Measurements from ENCODE around the gene RRAD. TPM values are rescaled to one million over a fixed set of nuclear protein-coding genes. Genes with fewer than 3 reads are reported as not detected.

Gene RRAD
- total RNA-seq, 1 donor from 2014 or later = 135 TPM

DNA sequence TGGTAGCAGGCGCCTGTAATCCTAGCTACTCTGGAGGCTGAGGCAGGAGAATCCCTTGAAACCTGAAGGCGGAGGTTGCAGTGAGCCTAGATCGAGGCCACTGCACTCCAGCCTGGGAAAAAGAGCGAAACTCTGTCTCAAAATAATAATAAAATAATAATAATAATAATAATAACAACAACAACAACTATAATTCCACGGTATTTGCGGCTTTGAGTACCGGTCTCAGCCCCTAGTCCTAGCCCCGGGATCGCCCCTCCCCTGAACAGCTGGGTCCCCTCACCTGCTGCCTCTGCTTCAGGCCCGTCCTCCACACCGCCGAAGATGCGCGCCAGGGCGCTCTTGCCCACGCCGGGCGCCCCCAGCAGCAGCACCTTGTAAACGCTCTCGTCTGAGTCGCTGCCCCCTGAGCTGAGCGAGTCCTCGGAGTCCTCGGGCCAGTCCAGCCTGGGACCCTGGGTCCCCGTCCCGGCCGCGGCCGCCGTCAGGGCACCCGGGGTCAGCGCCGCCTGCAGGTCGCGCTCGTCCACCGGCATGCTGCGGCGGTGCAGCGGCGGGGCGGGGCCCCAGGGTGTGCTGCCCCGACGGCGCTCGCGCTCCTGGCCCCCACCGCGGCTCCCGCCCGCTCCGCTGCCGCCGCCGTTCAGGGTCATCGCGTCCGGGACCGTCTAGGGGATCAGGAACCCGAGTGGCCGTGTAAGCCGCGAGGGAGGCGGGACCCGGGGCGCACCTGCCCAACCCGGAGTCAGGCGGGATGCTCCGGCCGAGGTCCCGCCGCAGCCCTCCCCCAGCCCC lies 611 bp downstream of the RRAD start:
- H3K4me3 ChIP-seq = peak overlapping the region; percentile 80
- intact Hi-C loops (cut with micrococcal nuclease) = no loop called here
- peaks cover 22% of the 10 kb centered on the region for H3K36me3 ChIP-seq
- peaks cover 97% of the 10 kb centered on the region for H3K4me1 ChIP-seq
- DNase-seq = peak; percentile 56
- H3K9me3 ChIP-seq (replicated peaks) = no peaks in the 10 kb centered on the region
- TF ChIP-seq, protein P1, sequence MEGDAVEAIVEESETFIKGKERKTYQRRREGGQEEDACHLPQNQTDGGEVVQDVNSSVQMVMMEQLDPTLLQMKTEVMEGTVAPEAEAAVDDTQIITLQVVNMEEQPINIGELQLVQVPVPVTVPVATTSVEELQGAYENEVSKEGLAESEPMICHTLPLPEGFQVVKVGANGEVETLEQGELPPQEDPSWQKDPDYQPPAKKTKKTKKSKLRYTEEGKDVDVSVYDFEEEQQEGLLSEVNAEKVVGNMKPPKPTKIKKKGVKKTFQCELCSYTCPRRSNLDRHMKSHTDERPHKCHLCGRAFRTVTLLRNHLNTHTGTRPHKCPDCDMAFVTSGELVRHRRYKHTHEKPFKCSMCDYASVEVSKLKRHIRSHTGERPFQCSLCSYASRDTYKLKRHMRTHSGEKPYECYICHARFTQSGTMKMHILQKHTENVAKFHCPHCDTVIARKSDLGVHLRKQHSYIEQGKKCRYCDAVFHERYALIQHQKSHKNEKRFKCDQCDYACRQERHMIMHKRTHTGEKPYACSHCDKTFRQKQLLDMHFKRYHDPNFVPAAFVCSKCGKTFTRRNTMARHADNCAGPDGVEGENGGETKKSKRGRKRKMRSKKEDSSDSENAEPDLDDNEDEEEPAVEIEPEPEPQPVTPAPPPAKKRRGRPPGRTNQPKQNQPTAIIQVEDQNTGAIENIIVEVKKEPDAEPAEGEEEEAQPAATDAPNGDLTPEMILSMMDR (IDR thresholded peaks at IDR 0.05; ENCODE audit: borderline replicate concordance) = peak; percentile 54
- H3K27ac ChIP-seq (replicated peaks) = peak overlapping the region; percentile 96
- peaks cover 36% of the 10 kb centered on the region for H3K27me3 ChIP-seq (ENCODE audit: low read depth)

DNA sequence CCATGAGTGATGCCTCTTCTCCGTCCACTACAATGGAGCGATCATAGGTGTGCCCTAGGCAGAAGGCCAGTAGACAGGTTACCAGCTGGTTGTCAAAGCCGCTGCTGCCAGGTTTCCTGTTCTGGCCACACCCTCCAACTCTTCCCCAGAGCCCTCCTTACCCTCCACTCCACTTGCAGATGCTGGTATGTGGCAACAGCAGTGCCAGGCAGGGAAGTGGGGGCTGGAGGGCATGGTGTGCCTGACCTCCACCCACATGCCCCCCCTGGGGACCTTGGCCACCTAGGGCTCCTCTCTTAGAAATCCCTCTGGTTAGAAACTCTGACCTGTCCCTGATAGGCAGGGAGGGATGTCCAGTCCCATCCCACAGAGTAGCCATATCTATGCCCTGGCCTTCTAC lies 1.5 kb downstream of the RRAD start:
- Histone ChIP-seq H3K27ac (replicated peaks) (peak overlapping the region; percentile 96), H3K36me3 (peaks cover 22% of the 10 kb centered on the region), H3K4me1 (peaks cover 97% of the 10 kb centered on the region), H3K27me3 (ENCODE audit: low read depth) (peaks cover 38% of the 10 kb centered on the region), H3K9me3 (replicated peaks) (no peaks in the 10 kb centered on the region), H3K4me3 (peak overlapping the region; percentile 80)
- intact Hi-C loops (cut with micrococcal nuclease) = no loop called here
- TF ChIP-seq, protein P1 (IDR thresholded peaks at IDR 0.05; ENCODE audit: borderline replicate concordance) = no peak
- no peak for DNase-seq

DNA sequence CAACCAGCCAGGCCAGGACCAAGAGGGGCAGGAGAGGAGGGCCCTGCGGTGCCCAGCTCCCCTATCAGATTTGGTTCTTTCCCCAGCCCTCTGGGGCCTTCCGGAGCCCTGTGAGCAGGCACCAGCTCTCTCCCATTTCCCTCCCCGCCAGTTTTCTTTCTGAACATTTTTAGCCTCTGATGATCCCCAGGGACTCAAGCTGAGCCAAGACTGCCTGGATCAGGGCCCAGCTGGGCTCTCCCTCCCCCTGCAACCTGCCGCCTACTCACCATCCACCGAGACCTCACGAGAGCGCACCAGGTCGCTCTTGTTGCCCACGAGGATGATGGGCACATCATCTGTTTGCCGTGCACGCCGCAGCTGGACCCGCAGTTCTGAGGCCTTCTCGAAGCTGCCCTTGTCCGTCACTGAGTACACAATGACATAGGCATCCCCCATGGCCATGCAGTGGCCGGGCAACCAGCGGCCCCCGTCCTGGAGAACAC lies 2.0 kb downstream of the RRAD start:
- Histone ChIP-seq H3K4me1 (peaks cover 93% of the 10 kb centered on the region), H3K4me3 (peak overlapping the region; percentile 80), H3K9me3 (replicated peaks) (no peaks in the 10 kb centered on the region), H3K27ac (replicated peaks) (peak overlapping the region; percentile 96), H3K36me3 (peaks cover 22% of the 10 kb centered on the region), H3K27me3 (ENCODE audit: low read depth) (peaks cover 38% of the 10 kb centered on the region)
- intact Hi-C loops (cut with micrococcal nuclease) = no loop called here
- TF ChIP-seq, protein P1 (IDR thresholded peaks at IDR 0.05; ENCODE audit: borderline replicate concordance) = no peak
- peak; percentile 71 for DNase-seq

DNA sequence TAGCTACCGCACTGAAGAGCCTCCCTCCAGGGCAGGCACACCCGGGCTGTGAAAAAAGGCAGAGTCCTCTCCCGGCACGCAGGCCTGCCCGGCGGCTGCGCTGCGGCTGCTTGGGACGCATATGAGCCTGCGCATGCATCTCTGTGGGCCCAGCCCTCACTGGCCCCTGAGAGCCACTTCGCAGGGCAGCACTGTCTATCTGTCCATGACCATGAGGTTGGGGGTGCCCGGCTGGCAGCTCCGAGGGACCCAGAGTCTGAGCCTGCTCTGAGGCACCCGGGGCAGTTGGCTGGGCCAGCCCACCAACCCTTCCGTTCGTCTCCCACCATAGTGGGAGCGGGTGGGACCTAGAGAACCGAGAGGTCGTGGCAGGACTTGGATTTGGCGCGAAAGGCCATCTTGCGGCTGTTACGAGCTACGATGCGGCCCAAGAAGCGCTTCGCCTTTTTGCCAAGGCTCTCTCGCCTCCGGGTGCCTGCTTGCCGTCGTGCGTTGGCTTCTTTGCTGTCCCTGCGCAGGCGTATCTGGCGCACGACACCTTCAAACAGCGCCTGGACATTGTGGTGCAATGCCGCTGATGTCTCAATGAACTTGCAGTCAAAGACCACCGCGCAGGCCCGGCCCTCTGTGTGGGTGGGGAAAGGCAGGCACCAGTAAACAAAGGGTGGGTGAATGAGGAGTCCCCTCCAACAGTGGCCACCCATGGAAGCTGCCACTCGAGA lies 3.4 kb downstream of the RRAD start:
- intact Hi-C loops (cut with micrococcal nuclease) = no loop called here
- Histone ChIP-seq H3K9me3 (replicated peaks) (no peaks in the 10 kb centered on the region), H3K27me3 (ENCODE audit: low read depth) (peaks cover 38% of the 10 kb centered on the region), H3K36me3 (peaks cover 22% of the 10 kb centered on the region), H3K27ac (replicated peaks) (peak overlapping the region; percentile 96), H3K4me3 (peak overlapping the region; percentile 80), H3K4me1 (peaks cover 80% of the 10 kb centered on the region)
- TF ChIP-seq, protein P1 (IDR thresholded peaks at IDR 0.05; ENCODE audit: borderline replicate concordance) = no peak
- no peak for DNase-seq

DNA sequence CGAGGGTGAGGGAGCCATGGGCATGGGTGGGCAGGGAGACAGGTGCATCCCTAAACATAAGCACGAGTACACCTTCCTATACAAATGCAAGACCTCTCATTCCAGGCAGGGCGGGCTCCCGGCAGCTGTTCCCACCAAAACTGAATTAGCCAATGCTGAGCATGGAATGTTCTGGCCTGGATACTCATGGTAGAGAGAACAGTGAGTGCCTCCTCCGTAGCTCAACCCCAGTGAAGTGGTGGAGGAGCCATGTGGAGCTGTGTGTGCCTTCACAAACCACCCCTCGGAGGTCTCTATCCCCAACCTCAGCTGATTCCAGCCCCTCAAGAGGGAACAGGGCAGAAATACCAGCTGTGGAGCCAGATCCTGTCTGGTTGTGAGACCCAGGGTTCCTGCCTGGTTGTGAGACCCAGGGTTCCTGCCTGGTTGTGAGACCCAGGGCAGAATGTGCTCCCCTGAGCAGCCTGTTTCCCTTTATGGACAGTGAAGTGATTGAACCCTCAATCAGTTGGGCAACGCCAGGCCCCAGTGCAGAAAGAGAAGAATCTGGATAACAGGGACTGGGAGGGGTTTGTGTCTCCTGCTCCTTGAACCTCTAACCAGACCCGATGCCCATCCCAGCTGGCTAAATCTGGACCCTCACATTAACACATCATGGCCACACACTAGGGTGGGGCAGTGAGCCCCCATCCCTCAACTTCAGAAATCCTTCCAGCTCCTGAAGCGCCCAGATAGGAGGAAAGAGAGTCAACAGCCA lies 4.2 kb downstream of the RRAD start:
- H3K27me3 ChIP-seq (ENCODE audit: low read depth) = peaks cover 38% of the 10 kb centered on the region
- DNase-seq = no peak
- TF ChIP-seq, protein P1 (IDR thresholded peaks at IDR 0.05; ENCODE audit: borderline replicate concordance) = no peak
- intact Hi-C loops (cut with micrococcal nuclease) = no loop called here
- peak overlapping the region; percentile 80 for H3K4me3 ChIP-seq
- peaks cover 72% of the 10 kb centered on the region for H3K4me1 ChIP-seq
- H3K36me3 ChIP-seq = peaks cover 22% of the 10 kb centered on the region
- no peaks in the 10 kb centered on the region for H3K9me3 ChIP-seq (replicated peaks)
- peak overlapping the region; percentile 96 for H3K27ac ChIP-seq (replicated peaks)

All from left ventricle myocardium inferior (tissue), 1 donor.